ENCODE measurements around the gene VBP1.
A peak's percentile ranks its signal among the peaks of the same experiment; 100 is the strongest.
"Not testable (repeated sequence)": the region's sequence is repeated elsewhere in the genome, so short reads cannot be mapped to it uniquely, and the experiment has no call there.

Gene VBP1

DNA sequence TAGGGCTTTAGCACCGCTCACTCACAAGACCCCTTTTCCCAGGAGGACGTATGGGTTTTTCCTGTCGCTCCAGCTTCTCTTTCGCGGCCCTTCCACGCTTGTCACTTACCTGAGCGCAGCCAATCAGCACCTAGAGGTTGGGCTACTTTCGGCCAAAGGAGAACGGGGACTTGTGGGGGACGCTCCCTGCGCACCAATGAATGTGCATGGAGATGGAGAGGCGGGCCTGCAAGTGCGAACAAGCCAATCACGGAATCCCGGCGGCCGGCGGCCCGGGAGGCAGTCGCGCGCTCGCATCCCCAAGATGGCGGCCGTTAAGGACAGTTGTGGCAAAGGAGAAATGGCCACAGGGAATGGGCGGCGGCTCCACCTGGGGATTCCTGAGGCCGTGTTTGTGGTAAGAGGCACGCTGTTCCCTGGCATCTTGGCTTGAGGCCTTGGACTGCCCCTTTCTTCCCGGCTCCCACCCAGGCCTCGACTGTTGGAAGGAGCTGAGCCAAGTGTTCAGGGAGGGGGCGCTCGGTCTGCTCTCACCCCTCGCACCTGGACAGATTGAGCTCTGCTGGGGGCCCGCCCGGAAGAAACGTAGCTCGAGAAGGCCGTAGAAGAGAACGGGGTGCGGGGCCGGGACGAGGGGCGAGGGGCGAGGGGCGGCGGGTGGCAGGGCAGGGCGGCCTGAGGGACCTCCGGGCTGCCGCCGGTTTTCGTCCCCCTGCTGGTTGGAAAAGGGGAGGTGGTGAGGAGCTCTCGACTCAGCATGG is at the start of gene VBP1:
Gene VBP1, plus strand, starts transcription at position 282 of the 761 bp plus-strand sequence. Its CDS starts 23 bp downstream, at position 305.
- peak; percentile 57 for DNase-seq

DNA sequence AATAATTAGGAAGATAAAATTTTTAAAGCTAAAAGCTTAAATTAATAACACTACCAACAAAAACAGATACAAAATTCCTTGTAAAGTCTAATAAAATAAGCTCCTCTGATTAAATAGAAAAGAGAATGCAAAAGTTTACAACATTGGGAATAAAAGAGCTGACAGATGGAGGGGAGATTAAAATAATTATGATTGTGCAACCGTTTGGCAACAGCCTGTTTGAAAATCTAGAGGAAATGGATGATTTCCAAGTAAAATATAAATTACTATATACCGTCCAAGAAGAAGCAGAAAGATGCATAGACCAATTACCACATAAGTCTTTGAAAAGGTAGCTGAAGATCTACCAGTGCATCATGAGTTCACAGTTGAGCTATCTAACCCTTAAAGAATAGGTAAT is 46.4 kb upstream of the VBP1 start:
- no peak for DNase-seq

GRCh38 chrX:155179346-155179997 is 36.8 kb upstream of the VBP1 start:
- no peak for DNase-seq

DNA sequence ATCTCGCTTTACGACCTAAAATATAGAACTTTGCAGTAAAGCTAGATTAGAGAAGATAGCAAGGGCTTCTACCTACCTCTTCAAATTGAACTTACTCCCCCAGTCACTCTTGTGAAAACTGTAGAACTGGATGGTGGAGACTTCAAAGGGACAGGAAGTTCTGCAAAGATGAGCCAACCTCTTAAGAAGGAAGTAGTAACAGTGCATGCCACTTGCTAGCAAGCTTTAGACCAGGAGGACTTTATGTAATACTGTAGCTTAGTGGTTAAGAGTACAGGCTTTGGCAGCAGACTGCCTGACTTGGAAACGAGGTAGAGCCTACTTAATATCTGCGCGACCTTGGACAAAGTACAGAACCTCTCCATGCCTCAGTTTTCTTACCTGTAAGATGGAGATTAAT is 27.5 kb upstream of the VBP1 start:
- no peak for DNase-seq

GRCh38 chrX:155211208-155211607 is 5.1 kb upstream of the VBP1 start:
- DNase-seq: no peak

GRCh38 chrX:155213731-155214130 is 2.5 kb upstream of the VBP1 start:
- DNase-seq: no peak

DNA sequence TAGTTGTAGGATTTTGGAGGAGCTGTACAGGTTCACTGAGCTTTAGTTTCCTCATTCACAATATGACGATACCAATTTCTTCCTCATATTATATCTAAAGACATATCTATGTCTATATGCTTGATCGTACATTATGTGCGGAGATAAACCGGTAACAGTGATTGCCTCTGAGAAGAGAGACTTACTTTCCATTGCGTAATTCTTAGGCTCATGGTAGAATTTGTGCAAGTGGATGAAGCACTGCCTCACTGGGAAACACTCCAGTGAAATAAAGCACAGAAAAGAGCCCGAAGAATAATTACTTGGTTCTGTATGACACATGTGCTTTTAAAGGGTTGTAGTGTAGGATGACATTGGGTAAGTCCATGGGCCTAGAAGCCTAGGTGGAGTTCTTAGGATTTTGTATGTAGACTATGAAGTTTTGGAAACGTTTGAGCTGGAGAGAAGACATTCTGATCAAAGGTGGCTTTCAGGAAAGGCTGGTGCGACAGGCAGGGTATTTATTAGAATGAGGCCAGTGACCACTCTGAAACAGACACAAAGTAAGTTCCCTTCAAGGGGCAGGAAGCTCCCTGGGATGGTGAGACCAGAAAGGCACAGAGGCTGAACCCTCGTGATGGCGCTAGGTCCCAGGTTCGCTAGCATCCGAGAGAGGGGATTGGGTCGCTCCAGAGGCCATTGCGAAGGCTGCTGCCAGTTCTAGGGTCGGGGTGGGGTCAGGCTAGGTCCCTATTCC is 649 bp upstream of the VBP1 start:
- DNase-seq: no peak

DNA sequence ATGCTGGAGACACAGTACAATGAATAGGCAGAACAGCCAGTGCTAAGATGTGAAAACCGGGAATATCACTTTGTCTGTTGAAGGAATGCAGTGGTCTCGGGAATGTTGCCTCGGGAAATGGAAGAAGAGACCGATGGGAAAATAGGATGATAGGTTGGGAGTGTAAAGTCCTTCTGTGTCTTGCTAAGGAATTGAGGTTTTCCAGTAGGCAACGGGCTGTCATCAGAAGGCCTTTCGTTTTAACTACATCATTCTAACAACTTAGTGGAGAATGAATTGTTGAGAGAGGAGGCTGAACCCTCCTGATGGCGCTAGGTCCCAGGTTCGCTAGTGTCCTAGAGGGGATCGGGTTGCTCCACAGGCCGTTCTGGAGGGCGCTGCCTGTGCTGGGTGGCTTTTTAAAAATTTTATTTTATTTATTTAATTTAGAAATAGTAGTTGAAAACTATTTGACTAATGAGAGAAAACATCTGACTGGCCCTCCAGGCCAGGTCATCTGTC is 730 bp downstream of the VBP1 start:
- DNase-seq: no peak

DNA sequence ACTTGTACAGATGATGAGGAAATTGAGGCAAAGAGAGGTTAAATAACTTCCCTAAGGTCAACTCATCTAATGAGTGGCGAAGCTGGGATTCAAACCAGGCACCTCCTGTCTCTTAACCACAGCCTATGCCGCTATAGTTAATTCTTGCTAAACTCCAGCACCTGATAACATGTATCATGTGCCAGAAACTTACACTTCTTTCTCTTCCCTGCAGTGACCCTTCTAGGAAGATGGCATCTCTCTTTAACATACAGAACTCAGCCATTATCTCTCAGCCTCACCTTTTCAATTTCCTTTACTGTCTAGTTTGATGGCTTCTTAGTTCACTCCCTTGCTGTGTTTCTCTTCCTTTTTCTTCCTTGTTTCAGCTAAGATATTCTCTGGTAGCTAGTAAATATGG is 2.5 kb downstream of the VBP1 start:
- no peak for DNase-seq

DNA sequence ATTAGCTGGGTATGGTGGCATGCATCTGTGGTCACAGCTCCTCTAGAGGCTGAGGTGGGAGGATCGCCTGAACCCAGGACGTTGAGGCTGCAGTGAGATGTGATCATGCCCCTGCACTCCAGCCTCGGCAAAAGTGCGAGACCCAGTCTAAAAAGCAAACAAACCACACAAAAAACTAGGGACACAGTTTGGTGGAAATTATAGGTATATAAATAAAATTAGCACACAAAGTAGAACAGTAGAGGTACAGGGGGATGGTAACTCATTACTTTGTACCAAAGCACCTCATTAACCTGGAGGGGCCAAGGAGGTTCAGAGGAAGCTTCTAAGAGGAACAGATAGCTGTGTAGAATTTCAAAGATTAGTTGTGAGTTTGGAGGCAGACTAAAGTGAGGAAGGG is 5.1 kb downstream of the VBP1 start:
- no peak for DNase-seq

- not testable (repeated sequence) for DNase-seq
These were observed 7.5 kb downstream of the VBP1 start for GRCh38 chrX:155223746-155224145.

DNA sequence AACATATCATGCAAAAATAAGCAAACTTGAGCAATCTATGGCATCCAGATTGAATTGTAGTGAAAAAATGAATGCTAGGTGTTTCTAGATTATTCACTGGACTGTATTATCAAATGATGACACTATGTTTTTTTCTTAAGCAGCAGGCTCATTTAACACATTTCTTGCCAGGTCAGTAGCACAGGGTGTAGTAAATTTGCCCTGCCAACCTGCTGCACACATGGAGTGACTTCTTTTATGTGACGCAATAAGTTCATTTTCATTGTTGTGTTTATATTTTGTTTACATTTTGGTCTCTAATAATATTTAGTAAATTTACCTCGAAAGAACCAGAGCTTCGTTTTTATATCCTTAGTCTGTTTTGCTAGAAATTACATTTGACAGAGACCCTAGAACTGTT is 9.5 kb downstream of the VBP1 start:
- DNase-seq: no peak

GRCh38 chrX:155231163-155231562 is 14.9 kb downstream of the VBP1 start:
- DNase-seq: no peak

GRCh38 chrX:155235891-155236290 is 19.6 kb downstream of the VBP1 start:
- no peak for DNase-seq

- DNase-seq: no peak
These were observed 21.5 kb downstream of the VBP1 start for GRCh38 chrX:155237719-155238118.

GRCh38 chrX:155242300-155242699 is 26.0 kb downstream of the VBP1 start:
- DNase-seq: no peak

- DNase-seq: no peak
These were observed 30.5 kb downstream of the VBP1 start for GRCh38 chrX:155246748-155247147.

DNA sequence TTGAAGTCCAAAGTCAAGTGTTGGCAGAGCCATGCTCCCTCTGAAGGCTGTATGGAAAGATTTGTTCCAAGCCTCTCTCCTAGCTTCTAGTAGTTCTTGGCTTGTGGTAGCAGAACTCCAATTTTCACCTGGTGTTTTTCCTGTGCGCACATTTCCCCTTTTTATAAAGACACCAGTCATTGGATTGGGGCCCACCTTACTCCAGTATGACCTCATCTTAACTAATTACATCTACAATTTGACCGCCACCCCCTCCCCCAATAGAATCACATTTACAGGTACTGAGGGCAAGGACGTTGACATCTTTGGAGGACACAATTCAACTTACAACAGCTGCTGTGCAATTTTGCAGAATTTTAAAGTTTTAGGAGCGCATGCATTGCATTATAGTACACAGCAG is 31.2 kb downstream of the VBP1 start:
- DNase-seq: no peak

DNA sequence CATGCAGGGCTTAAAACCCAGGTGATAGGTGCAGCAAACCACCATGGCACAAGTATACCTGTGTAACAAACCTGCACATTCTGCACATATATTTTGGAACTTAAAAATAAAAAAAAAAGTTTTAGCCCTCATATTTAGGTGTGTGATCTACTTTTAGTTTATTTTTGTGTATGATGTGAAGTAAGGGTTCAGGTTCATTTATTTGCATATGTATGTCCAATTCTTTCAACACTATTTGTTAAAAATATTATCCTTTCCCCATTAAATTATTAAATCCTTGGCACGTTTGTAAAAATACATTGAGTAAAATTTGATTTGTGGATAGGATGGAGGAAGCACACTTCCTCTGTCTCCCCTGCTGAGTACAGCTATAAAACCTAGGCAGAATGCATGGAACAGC is 35.1 kb downstream of the VBP1 start:
- DNase-seq: no peak

DNA sequence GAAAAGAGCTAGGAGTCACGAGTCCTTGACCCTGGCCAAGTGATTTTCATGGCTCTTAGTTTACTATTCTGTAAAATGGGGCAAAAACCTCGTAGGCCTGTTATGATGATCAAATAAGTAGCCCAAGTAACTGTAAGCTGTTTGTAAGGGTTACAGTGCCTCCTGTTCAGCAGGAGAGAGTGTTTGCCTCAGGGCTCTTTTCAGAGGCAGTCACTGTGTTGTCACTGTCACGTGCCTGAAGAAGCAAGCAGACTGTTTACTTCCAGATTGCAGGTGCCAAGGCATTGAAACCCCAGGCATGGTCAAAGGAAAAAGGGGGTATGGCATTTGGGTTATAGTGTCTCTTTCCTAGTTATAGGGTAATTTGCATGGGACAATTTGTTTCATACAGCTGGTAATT is 43.5 kb downstream of the VBP1 start:
- no peak for DNase-seq

GRCh38 chrX:155262970-155263754 is 46.9 kb downstream of the VBP1 start:
- DNase-seq: no peak

DNA sequence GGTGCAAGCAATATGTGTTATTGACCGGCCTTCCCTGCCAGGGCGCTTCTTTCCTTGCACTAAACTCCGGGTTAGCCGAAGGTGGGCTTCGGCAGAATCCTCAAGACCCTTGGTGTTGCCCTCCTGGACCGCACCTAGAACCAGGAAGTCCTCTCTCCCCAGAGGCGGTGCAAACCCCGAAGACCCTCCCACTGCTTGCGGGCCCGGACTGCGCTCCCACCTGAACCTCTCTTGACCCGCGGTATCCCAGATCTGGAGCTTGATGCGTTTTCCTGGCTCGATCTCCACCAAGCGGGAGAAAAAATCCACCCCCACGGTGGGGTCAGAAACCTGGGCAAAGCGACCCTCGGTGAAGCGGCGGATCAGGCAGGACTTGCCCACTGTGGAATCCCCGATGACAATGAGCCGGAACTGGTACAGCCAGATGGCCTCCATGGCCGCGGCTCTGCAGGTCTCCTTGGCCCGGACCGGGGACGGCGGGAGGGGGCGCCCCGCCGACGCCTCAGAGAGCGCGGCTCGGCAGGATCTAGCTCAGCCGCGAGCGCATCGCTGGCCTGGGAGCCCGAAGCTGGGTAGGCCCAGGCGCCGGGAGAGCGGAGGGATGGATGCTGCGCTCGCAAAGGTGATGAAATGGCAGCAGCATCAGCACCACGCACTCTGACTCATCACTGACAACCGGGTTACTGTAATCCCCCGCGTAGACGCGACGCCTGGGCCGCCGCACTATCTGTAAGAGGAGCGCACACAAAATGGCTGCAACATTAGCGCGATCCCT is 47.8 kb downstream of the VBP1 start, which contains the start of gene RAB39B:
Gene RAB39B, minus strand, starts transcription at position 638 of the 775 bp plus-strand sequence. Its CDS starts 203 bp downstream, at position 435.
- DNase-seq: no peak

All from 8988T (cell line).